Stimulated activated CD8-positive, alpha-beta memory T cell treated with anti-CD3 and anti-CD28 coated beads, Interleukin-7, amount 100 ng/mL, for 1 hour (primary cell): Measurements from ENCODE around the gene TSKS.

Experiments
- DNase-seq, 2 donors: peaks; one replicate each; pipeline ENCODE4 v3.0.0-alpha.2; 2020; ENCODE audit warnings: low read depth in 2 of 2

The TSKS gene

GRCh38 chr19:49793561-49793840, 30.4 kb upstream of the TSKS start:
- DNase-seq, result no peak

GRCh38 chr19:49792829-49793560, 29.9 kb upstream of the TSKS start:
- DNase-seq, result no peak

- DNase-seq, result no peak
Observed at GRCh38 chr19:49791776-49792445, 28.8 kb upstream of the TSKS start.

- no peak for DNase-seq
Observed at GRCh38 chr19:49790866-49791265, 27.8 kb upstream of the TSKS start.

- no peak for DNase-seq
Observed at GRCh38 chr19:49788857-49789256, 25.8 kb upstream of the TSKS start.

- no peak for DNase-seq
Observed at GRCh38 chr19:49787746-49788145, 24.6 kb upstream of the TSKS start.

GRCh38 chr19:49786376-49786820, 23.3 kb upstream of the TSKS start:
- DNase-seq, result no peak

- DNase-seq, result no peak
Observed at GRCh38 chr19:49782515-49782914, 19.4 kb upstream of the TSKS start.

- DNase-seq, result no peak
Observed at GRCh38 chr19:49781394-49781793, 18.3 kb upstream of the TSKS start.

GRCh38 chr19:49780861-49781260, 17.8 kb upstream of the TSKS start:
- DNase-seq, result no peak

GRCh38 chr19:49779731-49780555, 16.8 kb upstream of the TSKS start:
- no peak for DNase-seq

GRCh38 chr19:49776371-49776764, 13.3 kb upstream of the TSKS start:
- DNase-seq, result no peak

- DNase-seq, result no peak
Observed at GRCh38 chr19:49775742-49776370, 12.8 kb upstream of the TSKS start.

- DNase-seq, result no peak
Observed at GRCh38 chr19:49774969-49775368, 11.9 kb upstream of the TSKS start.

GRCh38 chr19:49773663-49774350, 10.7 kb upstream of the TSKS start:
- DNase-seq, result no peak

GRCh38 chr19:49772850-49773432, 9.8 kb upstream of the TSKS start:
- no peak for DNase-seq

GRCh38 chr19:49771674-49772139, 8.6 kb upstream of the TSKS start:
- DNase-seq, result no peak

GRCh38 chr19:49770529-49770928, 7.4 kb upstream of the TSKS start:
- DNase-seq, result no peak

GRCh38 chr19:49767967-49768581, 5.0 kb upstream of the TSKS start:
- no peak for DNase-seq

- no peak for DNase-seq
Observed at GRCh38 chr19:49767381-49767780, 4.3 kb upstream of the TSKS start.

GRCh38 chr19:49766930-49767299, 3.8 kb upstream of the TSKS start, which contains the start of gene AP2A1:
TSS of gene AP2A1 (plus strand) at chr19:49767001. CDS start at chr19:49767134, 133 bp downstream.
- DNase-seq, result no peak
